ENCODE results near the gene B3GNT7.
"Not testable (repeated sequence)": the region's sequence is repeated elsewhere in the genome, so short reads cannot be mapped to it uniquely, and the experiment has no call there.

The B3GNT7 gene

GRCh38 chr2:231374771-231375170 lies 20.7 kb upstream of the B3GNT7 start:
- peaks cover 0 to 4% (median 0%) of the 10 kb centered on the region in 5 donors for H3K27me3 ChIP-seq (ENCODE audit: control insufficient read depth in 5 of 5, insufficient read depth in 4 of 5, low read length in 5 of 5)
- peaks cover 0 to 4% (median 0%) of the 10 kb centered on the region in 5 donors for H3K4me1 ChIP-seq (ENCODE audit: control insufficient read depth in 5 of 5, insufficient read depth in 5 of 5, low read length in 5 of 5)
- H3K9me3 ChIP-seq (ENCODE audit: control insufficient read depth in 5 of 5, low read length in 5 of 5), result no peaks in the 10 kb centered on the region
- H3K4me3 ChIP-seq (ENCODE audit: low read depth in 1 of 5, low read length in 5 of 5), result no peak overlapping the region
- H3K9ac ChIP-seq (ENCODE audit: low read length in 5 of 5), result no peak overlapping the region
- no peaks in the 10 kb centered on the region for H3K36me3 ChIP-seq (ENCODE audit: control insufficient read depth in 5 of 5, insufficient read depth in 5 of 5, low read length in 5 of 5)
- H3K27ac ChIP-seq (ENCODE audit: low read depth, low read length), result no peak overlapping the region

DNA sequence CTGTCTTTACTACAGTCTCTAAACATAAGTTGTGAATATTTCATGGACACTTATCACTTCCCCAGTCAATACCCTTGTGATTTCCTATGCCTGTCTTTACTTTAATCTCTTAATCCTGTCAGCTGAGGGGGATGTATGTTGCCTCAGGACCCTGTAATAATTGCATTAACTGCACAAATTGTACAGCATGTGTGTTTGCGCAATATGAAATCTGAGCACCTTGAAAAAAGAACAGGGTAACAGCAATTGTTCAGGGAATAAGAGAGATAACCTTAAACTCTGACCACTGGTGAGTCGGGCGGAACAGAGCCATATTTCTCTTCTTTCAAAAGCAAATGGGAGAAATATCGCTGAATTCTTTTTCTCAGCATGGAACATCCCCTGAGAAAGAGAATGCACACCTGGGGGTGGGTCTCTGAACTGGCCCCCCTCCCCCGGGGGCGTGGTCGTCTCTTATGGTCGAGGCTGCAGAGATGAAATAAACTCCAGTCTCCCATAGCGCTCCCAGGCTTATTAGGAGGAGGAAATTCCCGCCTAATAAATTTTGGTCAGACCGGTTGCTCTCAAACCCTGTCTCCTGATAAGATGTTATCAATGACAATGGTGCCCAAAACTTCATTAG lies 19.4 kb upstream of the B3GNT7 start:
- H3K4me1 ChIP-seq (ENCODE audit: control insufficient read depth in 5 of 5, insufficient read depth in 5 of 5, low read length in 5 of 5); H3K27me3 ChIP-seq (ENCODE audit: control insufficient read depth in 5 of 5, insufficient read depth in 4 of 5, low read length in 5 of 5); H3K36me3 ChIP-seq (ENCODE audit: control insufficient read depth in 5 of 5, insufficient read depth in 5 of 5, low read length in 5 of 5); H3K27ac ChIP-seq (ENCODE audit: low read depth, low read length); H3K9ac ChIP-seq (ENCODE audit: low read length in 5 of 5); H3K9me3 ChIP-seq (ENCODE audit: control insufficient read depth in 5 of 5, low read length in 5 of 5); H3K4me3 ChIP-seq (ENCODE audit: low read depth in 1 of 5, low read length in 5 of 5): not testable (repeated sequence)

- Histone ChIP-seq H3K27me3 (ENCODE audit: control insufficient read depth in 5 of 5, insufficient read depth in 4 of 5, low read length in 5 of 5) (peaks cover 0 to 4% (median 0%) of the 10 kb centered on the region in 5 donors), H3K9ac (ENCODE audit: low read length in 5 of 5) (no peak overlapping the region), H3K9me3 (ENCODE audit: control insufficient read depth in 5 of 5, low read length in 5 of 5) (no peaks in the 10 kb centered on the region), H3K4me1 (ENCODE audit: control insufficient read depth in 5 of 5, insufficient read depth in 5 of 5, low read length in 5 of 5) (peaks cover 0 to 4% (median 0%) of the 10 kb centered on the region in 5 donors), H3K4me3 (ENCODE audit: low read depth in 1 of 5, low read length in 5 of 5) (no peak overlapping the region), H3K36me3 (ENCODE audit: control insufficient read depth in 5 of 5, insufficient read depth in 5 of 5, low read length in 5 of 5) (no peaks in the 10 kb centered on the region), H3K27ac (ENCODE audit: low read depth, low read length) (no peak overlapping the region)
Measured at GRCh38 chr2:231376857-231377256, 18.7 kb upstream of the B3GNT7 start.

DNA sequence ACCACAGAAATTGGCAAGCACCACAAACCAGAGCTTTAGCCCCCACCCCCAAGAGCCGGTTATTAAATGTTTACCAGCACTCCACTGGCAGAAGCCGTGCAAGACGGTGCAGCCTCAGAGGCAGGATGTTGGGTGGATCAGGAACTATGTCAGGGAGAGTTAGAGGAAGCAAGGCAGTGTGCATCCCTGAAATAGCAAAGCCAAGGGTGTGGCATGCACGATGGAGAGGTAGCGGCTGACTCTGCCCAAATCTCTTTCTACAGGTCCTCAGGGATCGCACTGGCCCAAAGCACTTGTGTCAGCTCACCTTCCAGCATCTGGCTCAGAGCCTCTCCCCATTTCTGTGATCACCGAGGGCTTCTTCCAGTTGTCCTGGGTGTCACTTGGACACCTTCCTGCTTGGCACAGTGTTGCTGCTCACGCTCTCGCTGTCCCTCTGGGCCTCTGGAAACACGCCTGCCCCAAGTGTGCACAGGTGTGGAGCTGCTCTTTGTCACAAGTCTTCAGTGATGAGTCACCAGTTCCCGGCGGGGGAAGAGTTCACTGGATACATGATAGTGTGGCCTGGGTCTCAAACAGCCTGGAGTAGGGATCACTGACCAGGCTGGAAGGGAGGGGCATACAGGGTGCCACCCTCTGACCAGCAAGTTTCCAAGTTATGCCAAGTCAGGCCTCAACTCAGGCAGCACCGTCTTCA lies 17.3 kb upstream of the B3GNT7 start:
- Histone ChIP-seq H3K9me3 (ENCODE audit: control insufficient read depth in 5 of 5, low read length in 5 of 5) (peaks cover 0 to 2% (median 0%) of the 10 kb centered on the region in 5 donors), H3K9ac (ENCODE audit: low read length in 5 of 5) (no peak overlapping the region), H3K36me3 (ENCODE audit: control insufficient read depth in 5 of 5, insufficient read depth in 5 of 5, low read length in 5 of 5) (no peaks in the 10 kb centered on the region), H3K4me3 (ENCODE audit: low read depth in 1 of 5, low read length in 5 of 5) (no peak overlapping the region), H3K4me1 (ENCODE audit: control insufficient read depth in 5 of 5, insufficient read depth in 5 of 5, low read length in 5 of 5) (peaks cover 0 to 4% (median 0%) of the 10 kb centered on the region in 5 donors), H3K27ac (ENCODE audit: low read depth, low read length) (no peak overlapping the region), H3K27me3 (ENCODE audit: control insufficient read depth in 5 of 5, insufficient read depth in 4 of 5, low read length in 5 of 5) (peaks cover 0 to 4% (median 0%) of the 10 kb centered on the region in 5 donors)

DNA sequence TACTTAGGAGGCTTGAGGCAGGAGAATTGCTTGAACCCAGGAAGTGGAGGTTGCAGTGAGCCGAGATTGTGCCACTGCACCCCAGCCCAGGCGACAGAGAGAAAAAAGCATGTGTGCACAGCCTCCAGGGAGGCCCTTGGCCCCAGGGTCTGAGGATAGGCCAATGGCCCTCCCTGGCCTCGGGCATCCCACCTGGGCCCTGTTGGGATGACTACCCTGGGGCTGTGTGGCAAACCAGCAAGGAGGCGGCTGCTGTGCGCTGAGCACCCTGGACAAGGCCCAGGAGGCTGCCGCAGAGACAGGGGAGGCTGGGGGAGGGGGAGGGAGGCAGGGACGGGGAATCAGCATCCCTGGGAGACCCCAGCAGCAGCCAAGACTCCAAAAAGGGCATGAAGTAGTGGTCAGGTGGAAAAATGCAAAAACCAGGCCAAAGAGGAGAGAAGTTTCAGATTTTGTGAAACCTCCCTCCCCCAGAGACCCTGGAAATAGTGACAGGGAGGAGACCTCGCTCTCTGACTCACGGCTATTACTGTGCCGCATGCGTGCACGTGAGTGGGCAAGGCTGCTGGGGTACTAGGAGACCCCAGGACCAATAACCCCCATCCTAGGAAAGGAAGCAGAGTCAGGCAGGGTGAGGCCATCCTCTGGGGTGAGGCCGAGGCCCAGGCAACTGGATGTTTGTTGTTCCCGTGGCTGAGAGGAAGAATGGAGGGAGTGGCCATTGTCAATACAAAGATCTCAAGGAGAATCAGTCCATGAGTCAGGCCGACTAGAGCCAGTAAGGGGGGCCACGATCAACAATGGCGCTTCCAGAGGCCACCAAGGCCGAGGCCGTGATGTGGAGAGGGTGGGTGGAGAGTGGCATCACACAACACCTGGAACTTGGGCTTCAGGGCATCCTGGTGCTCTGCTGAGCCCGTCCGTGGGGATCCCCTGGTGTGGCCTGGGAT lies 16.0 kb upstream of the B3GNT7 start:
- no peak overlapping the region for H3K9ac ChIP-seq (ENCODE audit: low read length in 5 of 5)
- H3K9me3 ChIP-seq (ENCODE audit: control insufficient read depth in 5 of 5, low read length in 5 of 5), result peaks cover 0 to 5% (median 1%) of the 10 kb centered on the region in 5 donors
- no peak overlapping the region for H3K27ac ChIP-seq (ENCODE audit: low read depth, low read length)

DNA sequence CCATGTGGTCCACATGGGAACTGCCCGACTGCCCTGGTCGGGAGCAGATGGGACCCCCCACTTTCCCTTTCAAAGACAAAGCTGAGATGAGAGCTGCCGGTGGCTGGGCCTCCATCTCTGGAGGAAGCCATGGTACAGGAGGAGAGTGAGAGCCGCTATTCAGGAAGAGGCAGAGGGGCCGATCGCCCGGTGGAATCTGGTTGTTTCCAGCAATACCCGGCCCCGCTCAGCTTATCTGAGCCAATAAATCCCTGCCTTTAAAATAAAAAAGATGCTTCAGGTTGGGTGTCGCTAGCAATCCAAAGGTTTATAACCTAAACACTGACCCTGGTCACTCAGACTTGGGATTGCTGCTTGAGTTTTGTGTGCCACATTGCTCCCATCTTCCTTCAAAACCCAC lies 15.2 kb upstream of the B3GNT7 start:
- H3K9me3 ChIP-seq (ENCODE audit: control insufficient read depth in 5 of 5, low read length in 5 of 5), result peaks cover 3 to 9% (median 7%) of the 10 kb centered on the region in 5 donors
- no peaks in the 10 kb centered on the region for H3K36me3 ChIP-seq (ENCODE audit: control insufficient read depth in 5 of 5, insufficient read depth in 5 of 5, low read length in 5 of 5)
- H3K4me3 ChIP-seq (ENCODE audit: low read depth in 1 of 5, low read length in 5 of 5), result no peak overlapping the region
- H3K27me3 ChIP-seq (ENCODE audit: control insufficient read depth in 5 of 5, insufficient read depth in 4 of 5, low read length in 5 of 5), result peaks cover 0 to 4% (median 0%) of the 10 kb centered on the region in 5 donors
- peaks cover 0 to 4% (median 0%) of the 10 kb centered on the region in 5 donors for H3K4me1 ChIP-seq (ENCODE audit: control insufficient read depth in 5 of 5, insufficient read depth in 5 of 5, low read length in 5 of 5)
- H3K9ac ChIP-seq (ENCODE audit: low read length in 5 of 5), result no peak overlapping the region
- H3K27ac ChIP-seq (ENCODE audit: low read depth, low read length), result no peak overlapping the region

More for the DNA sequence above, 16.0 kb upstream of the B3GNT7 start:
- H3K27me3 ChIP-seq (ENCODE audit: control insufficient read depth in 5 of 5, insufficient read depth in 4 of 5, low read length in 5 of 5), result peaks cover 0 to 4% (median 0%) of the 10 kb centered on the region in 5 donors
- H3K4me3 ChIP-seq (ENCODE audit: low read depth in 1 of 5, low read length in 5 of 5), result no peak overlapping the region
- no peaks in the 10 kb centered on the region for H3K36me3 ChIP-seq (ENCODE audit: control insufficient read depth in 5 of 5, insufficient read depth in 5 of 5, low read length in 5 of 5)
- peaks cover 0 to 4% (median 0%) of the 10 kb centered on the region in 5 donors for H3K4me1 ChIP-seq (ENCODE audit: control insufficient read depth in 5 of 5, insufficient read depth in 5 of 5, low read length in 5 of 5)

- H3K9ac ChIP-seq (ENCODE audit: low read length in 5 of 5), result no peak overlapping the region
- peaks cover 0 to 4% (median 0%) of the 10 kb centered on the region in 5 donors for H3K4me1 ChIP-seq (ENCODE audit: control insufficient read depth in 5 of 5, insufficient read depth in 5 of 5, low read length in 5 of 5)
- no peak overlapping the region for H3K4me3 ChIP-seq (ENCODE audit: low read depth in 1 of 5, low read length in 5 of 5)
- H3K27me3 ChIP-seq (ENCODE audit: control insufficient read depth in 5 of 5, insufficient read depth in 4 of 5, low read length in 5 of 5), result peaks cover 0 to 4% (median 0%) of the 10 kb centered on the region in 5 donors
- peaks cover 3 to 15% (median 11%) of the 10 kb centered on the region in 5 donors for H3K9me3 ChIP-seq (ENCODE audit: control insufficient read depth in 5 of 5, low read length in 5 of 5)
- no peak overlapping the region for H3K27ac ChIP-seq (ENCODE audit: low read depth, low read length)
- no peaks in the 10 kb centered on the region for H3K36me3 ChIP-seq (ENCODE audit: control insufficient read depth in 5 of 5, insufficient read depth in 5 of 5, low read length in 5 of 5)
Measured at GRCh38 chr2:231380991-231381847, 14.3 kb upstream of the B3GNT7 start.

- Histone ChIP-seq H3K9ac (ENCODE audit: low read length in 5 of 5) (no peak overlapping the region), H3K9me3 (ENCODE audit: control insufficient read depth in 5 of 5, low read length in 5 of 5) (peaks cover 3 to 23% (median 11%) of the 10 kb centered on the region in 5 donors), H3K4me1 (ENCODE audit: control insufficient read depth in 5 of 5, insufficient read depth in 5 of 5, low read length in 5 of 5) (peaks cover 0 to 4% (median 0%) of the 10 kb centered on the region in 5 donors), H3K27ac (ENCODE audit: low read depth, low read length) (no peak overlapping the region), H3K36me3 (ENCODE audit: control insufficient read depth in 5 of 5, insufficient read depth in 5 of 5, low read length in 5 of 5) (no peaks in the 10 kb centered on the region), H3K4me3 (ENCODE audit: low read depth in 1 of 5, low read length in 5 of 5) (no peak overlapping the region), H3K27me3 (ENCODE audit: control insufficient read depth in 5 of 5, insufficient read depth in 4 of 5, low read length in 5 of 5) (peaks cover 0 to under 1% (median 0%) of the 10 kb centered on the region in 5 donors)
Measured at GRCh38 chr2:231382116-231382515, 13.4 kb upstream of the B3GNT7 start.

DNA sequence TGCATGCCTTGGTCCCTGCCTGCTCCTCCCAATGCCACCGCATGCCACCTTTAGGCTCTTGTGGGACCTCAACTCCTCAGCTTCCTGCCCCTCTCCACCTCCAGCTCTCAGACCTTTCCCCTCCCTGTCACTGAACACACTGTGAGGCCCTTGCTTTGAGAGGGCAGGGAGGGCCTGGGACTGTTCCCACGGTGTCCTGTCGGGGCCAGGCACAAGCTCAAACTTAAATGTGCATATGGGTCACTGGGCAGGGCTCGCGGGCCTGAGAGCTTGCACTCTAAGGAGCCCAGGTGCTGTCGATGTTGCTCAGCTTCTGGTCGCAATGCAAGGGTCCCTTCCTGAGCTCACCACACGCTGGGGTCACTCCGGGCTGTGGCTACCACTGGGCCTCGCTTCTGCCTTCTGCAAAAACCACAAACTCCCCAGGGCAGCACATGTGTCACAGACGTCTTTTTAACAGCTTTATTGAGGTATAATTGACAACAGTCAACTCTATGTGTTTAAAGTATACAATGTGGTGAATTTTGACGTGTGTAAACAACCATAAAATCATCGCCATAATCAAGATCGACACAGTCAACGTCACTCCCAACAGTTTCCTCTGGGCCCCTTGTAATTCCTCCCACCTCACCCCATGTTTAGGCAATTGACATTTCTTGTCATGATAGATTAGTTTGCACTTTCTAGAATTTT lies 11.9 kb upstream of the B3GNT7 start:
- Histone ChIP-seq H3K9me3 (ENCODE audit: control insufficient read depth in 5 of 5, low read length in 5 of 5) (peaks cover 3 to 23% (median 11%) of the 10 kb centered on the region in 5 donors), H3K27ac (ENCODE audit: low read depth, low read length) (no peak overlapping the region), H3K36me3 (ENCODE audit: control insufficient read depth in 5 of 5, insufficient read depth in 5 of 5, low read length in 5 of 5) (no peaks in the 10 kb centered on the region), H3K4me1 (ENCODE audit: control insufficient read depth in 5 of 5, insufficient read depth in 5 of 5, low read length in 5 of 5) (peaks cover 0 to 2% (median 0%) of the 10 kb centered on the region in 5 donors), H3K27me3 (ENCODE audit: control insufficient read depth in 5 of 5, insufficient read depth in 4 of 5, low read length in 5 of 5) (no peaks in the 10 kb centered on the region), H3K9ac (ENCODE audit: low read length in 5 of 5) (no peak overlapping the region), H3K4me3 (ENCODE audit: low read depth in 1 of 5, low read length in 5 of 5) (no peak overlapping the region)
